ENCODE data around the gene SLC25A43. TPM values are rescaled to one million over a fixed set of nuclear protein-coding genes. Genes with fewer than 3 reads are reported as not detected.
"Not testable (repeated sequence)": the region's sequence is repeated elsewhere in the genome, so short reads cannot be mapped to it uniquely, and the experiment has no call there.

Gene SLC25A43
- total RNA-seq, 2 donors from 2014 or later: 24.1 to 31.3 TPM

DNA sequence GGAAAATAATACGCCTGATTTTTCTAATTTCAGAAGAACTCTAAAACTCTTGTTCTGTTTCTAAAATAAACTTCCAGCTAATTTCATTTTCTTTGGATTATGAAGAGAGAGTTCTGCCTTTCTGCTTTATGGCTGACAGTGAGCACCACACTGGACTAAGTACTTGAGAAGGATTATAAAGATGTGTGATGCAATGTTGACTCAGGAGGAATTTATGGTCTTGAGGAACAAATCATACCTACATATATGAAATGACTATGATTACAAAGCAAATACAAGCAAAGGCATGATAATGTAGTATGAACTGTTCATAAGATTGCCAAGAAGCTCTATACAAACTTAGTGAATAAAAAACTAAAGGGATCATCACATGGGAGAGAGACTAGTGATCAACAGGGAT is 56.1 kb downstream of the SLC25A43 start:
- intact Hi-C loops (cut with DNase I, micrococcal nuclease): no loop called here
- peak; percentile 90 for ATAC-seq
- DNase-seq: no peak

DNA sequence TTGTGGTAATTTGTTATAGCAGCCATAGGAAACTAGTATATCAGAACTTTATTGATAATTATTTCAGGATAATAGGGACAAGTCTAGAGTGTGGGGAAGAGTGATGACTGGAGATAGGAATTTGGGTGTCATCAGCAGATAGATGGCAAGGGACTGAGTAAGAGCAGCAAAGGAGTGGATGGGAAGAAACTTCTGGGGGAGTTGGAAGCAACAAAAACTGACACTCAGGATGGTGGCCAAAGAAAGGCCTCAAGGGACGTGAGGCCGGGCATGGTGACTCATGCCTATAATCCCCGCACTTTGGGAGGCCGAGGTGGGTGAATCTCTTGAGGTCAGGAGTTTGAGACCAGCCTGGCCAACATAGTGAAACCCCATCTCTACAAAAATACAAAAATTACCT is 60.0 kb downstream of the SLC25A43 start:
- ATAC-seq: no peak
- intact Hi-C loops (cut with DNase I, micrococcal nuclease): no loop called here
- DNase-seq: no peak

DNA sequence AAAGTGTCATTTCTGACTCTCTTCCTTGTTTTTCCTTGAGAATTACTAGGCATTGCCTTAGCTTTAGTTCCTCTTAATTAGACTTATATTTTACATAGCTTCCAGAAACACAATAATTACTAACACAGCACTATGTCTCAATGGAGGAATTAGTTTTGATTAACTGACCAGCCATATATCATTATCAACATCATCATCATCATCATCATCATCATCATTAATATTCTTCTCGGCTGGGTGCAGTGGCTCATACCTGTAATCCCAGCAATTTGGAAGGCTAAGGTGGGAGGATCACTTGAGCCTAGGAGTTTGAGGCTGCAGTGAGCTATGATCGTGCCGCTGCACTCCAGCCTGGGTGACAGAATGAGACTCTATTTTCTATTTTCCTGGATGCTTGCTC is 66.4 kb downstream of the SLC25A43 start:
- ATAC-seq: no peak
- intact Hi-C loops (cut with DNase I, micrococcal nuclease): no loop called here

GRCh38 chrX:119466970-119467369 is 67.8 kb downstream of the SLC25A43 start:
- intact Hi-C loops (cut with DNase I, micrococcal nuclease): no loop called here
- DNase-seq: no peak
- no peak for ATAC-seq

More for the DNA sequence above, 66.4 kb downstream of the SLC25A43 start:
- DNase-seq: no peak

GRCh38 chrX:119467433-119467832 is 68.3 kb downstream of the SLC25A43 start:
- intact Hi-C loops (cut with DNase I, micrococcal nuclease): no loop called here
- DNase-seq: no peak
- no peak for ATAC-seq

GRCh38 chrX:119467842-119468550 is 68.9 kb downstream of the SLC25A43 start, which contains the start of gene SLC25A5:
Gene SLC25A5, plus strand, starts transcription at chrX:119468444. Its CDS starts 72 bp downstream, at chrX:119468516.
- intact Hi-C loops (cut with DNase I, micrococcal nuclease): no loop called here

GRCh38 chrX:119468551-119469312 is 69.6 kb downstream of the SLC25A43 start:
- DNase-seq: peak; percentile 87 to 94
- ATAC-seq: peak; percentile 77
- intact Hi-C loops (cut with DNase I, micrococcal nuclease): no loop called here

More at GRCh38 chrX:119467842-119468550, 68.9 kb downstream of the SLC25A43 start, which contains the start of gene SLC25A5:
- DNase-seq (peak; percentile 82 to 86), ATAC-seq (peak; percentile 81)

DNA sequence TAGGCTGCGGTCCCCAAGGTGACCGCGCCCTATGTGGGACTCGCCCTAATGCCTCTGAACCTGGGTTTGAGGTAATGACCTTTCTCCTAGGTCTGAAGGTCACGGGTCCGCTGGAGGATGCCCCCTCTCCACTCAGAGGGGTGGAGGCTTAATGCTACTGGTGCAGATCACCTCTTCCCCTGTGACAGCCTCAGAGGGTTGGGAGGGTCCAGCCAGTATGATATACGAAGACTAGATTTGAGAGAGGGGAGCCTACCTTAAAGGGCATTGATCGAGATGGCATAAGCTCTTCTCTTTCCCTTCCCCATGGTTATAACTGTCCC is 70.1 kb downstream of the SLC25A43 start:
- ATAC-seq (no peak), DNase-seq (no peak)
- intact Hi-C loops (cut with DNase I, micrococcal nuclease): no loop called here

DNA sequence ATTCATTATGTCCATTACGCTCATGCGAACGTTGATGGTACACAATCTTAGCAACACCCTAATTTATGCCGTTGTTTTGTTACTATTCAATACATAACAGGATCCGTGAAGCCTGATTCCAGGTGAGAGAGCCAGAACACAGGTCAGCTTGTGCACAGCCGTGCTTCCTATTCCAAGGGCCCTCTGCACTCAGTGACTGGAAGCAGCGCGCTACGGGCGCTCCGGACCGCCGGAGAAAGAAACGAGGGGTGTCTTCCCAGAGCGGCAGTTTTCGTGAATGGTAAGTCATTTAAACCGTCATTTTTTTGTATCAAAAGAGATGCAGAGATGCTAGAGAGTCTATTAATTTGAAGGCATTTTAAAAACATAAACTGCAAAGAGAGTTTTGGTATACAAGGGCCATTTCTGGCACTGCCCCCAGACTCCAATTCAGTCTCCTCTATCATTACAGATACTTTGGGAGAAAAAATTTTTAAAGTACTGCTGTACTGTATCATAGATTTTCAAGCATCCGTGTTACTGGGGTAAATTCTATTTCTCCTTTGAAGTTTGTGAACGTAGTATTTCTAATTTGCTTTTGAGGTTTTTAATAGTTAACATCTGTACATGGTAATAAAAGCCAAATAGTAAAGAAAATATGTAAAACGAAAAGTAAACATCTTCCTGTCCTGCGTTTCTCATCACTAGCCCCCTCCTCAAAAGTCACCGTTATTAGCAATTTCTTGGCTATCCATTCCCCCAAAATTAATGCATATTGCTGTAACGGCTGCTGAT is 75.7 kb downstream of the SLC25A43 start:
- DNase-seq (no peak), ATAC-seq (no peak)
- intact Hi-C loops (cut with DNase I, micrococcal nuclease): no loop called here

GRCh38 chrX:119475389-119476101 is 76.4 kb downstream of the SLC25A43 start:
- intact Hi-C loops (cut with DNase I, micrococcal nuclease): no loop called here
- DNase-seq: no peak
- no peak for ATAC-seq

GRCh38 chrX:119477812-119478232 is 78.7 kb downstream of the SLC25A43 start:
- DNase-seq (peak in 1 of 2 donors; percentile 75), ATAC-seq (peak; percentile 89)
- intact Hi-C loops (cut with DNase I, micrococcal nuclease): no loop called here

DNA sequence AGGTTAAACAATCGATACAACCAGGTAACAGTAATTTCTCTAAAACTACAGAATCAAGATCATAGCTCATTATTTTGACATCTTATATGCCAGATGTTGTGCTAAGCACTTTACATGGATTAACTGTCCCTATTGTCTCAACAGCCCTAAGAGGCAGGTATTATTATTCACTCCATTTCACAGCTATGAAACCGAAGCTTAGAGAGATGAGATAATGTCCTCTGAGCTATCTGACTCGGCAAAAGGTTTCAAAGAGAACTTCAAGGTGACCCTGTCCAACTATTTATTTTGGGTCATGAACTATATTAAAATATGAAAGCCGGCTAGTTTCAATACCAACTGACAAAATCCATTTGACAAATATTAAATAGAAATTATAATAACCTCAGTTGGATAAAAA is 79.4 kb downstream of the SLC25A43 start:
- no peak for DNase-seq
- ATAC-seq: no peak
- intact Hi-C loops (cut with DNase I, micrococcal nuclease): no loop called here

DNA sequence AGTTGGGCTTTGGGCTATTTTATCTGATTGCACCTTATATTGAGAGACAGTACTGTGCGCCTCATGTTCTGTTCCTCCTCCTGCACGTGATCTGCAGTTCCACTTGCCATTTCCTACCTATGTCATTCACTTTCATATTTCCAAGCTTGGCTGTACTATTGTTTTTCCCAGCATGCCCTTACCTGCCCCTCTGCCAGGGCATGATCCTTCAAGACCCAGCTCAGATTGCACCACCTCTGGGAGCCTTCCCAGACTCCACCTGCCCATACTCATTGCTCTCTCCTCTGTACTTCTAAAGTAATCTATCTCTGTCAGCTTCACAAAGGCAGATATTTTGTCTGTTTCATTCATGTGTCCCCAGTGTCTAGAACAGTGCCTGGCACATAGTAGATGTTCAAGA is 80.7 kb downstream of the SLC25A43 start:
- no peak for ATAC-seq
- no peak for DNase-seq
- intact Hi-C loops (cut with DNase I, micrococcal nuclease): no loop called here

GRCh38 chrX:119481323-119481801 is 82.2 kb downstream of the SLC25A43 start:
- DNase-seq (no peak), ATAC-seq (peak; percentile 23)
- intact Hi-C loops (cut with DNase I, micrococcal nuclease): no loop called here

DNA sequence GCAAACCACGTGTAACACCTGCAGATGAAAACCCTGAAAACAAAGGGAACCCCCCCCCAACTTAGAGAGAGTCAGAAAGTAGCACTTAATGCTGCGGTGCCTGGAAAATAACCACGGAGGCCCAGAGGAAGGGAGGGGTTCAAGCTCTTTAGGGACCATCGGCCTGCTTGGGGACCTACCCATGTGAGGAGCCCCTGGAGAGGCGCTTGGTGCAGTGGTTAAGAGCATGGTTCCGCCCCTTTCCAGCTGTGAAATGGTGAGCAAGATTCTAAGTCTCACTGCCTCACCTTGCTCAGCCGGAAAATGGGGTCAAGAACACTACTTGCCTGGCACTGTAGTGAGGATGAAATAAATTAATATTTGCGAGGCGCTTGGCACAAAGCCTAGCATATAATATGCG is 82.9 kb downstream of the SLC25A43 start:
- no peak for DNase-seq
- no peak for ATAC-seq
- intact Hi-C loops (cut with DNase I, micrococcal nuclease): no loop called here

DNA sequence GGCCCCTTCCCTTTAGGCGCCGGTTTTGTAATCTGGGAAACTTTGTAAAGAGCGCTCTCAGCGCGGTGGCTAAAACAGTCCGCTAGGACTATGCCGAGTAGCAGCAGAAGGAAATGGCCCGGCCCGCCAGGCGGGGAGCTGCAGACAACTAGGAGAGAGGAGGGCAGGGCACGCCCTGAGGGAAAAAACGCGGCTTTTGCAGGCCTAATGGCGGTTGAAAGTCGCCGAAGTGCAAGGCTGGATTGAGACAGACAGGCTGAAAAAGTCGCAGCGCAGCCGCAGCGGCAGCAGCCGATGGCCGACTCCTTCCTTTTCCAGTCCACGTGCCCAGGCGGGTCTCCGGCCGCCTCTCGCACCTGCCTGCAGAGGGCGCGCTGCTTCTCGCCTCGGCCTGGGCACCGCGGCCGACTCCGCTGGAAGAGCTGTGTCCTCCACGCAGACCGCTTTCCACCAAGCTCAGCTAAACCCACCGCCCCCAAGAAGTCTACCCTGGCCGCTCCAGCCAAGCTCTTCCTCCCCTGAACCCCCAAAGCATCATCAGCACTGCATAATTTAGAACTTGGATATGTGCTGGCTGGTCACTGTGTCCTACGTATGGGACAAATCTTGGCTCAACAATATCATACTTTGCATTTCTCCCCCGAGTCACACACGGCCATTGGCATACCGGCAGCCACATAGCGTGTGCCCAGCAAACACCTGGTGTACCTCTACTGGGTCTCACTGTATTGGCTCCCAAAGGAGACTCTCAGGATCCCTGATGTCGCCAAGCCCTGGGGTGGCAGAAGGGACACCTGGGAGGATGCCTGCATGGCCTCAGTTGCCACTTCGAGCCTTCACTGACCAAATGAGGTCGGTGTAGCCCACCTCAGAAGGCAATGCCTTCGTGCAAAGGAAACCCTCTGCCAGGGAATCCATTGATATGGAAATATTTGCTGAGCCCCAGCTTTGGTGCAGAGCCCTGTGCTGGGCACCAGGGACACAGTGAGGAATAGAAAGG is 83.6 kb downstream of the SLC25A43 start:
- peak; percentile 50 to 75 for DNase-seq
- intact Hi-C loops (cut with DNase I, micrococcal nuclease): no loop called here

DNA sequence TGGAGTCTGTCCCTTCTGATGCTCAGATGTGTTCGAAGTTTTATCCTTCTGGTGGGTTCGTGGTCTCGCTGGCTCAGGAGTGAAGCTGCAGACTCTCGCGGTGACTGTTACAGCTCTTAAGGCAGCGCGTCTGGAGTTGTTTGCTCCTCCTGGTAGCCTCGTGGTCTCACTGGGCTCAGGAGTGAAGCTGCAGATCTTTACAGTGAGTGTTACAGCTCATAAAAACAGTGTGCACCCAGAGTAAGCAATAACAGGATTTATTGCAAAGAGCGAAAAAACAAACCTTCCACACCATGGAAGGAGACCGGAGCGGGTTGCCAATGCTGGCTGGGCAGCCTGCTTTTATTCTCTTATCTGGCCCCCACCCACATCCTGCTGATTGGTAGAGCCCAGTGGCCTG is 87.6 kb downstream of the SLC25A43 start:
- intact Hi-C loops (cut with DNase I, micrococcal nuclease): no loop called here
- DNase-seq: no peak
- peak; percentile 29 for ATAC-seq

More for the DNA sequence above, 83.6 kb downstream of the SLC25A43 start:
- peak; percentile 61 for ATAC-seq

DNA sequence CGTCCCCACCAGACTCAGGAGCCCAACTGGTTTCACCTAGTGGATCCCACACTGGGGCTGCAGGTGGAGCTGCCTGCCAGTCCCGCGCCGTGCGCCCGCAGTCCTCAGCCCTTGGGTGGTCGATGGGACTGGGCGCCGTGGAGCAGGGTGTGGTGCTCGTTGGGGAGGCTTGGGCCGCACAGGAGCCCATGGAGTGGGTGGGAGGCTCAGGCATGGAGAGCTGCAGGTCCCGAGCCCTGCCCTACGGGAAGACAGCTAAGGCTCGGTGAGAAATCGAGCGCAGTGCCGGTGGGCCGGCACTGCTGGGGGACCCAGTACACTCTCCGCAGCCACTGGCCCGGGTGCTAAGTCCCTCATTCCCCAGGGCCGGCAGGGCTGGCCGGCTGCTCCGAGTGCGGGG is 88.6 kb downstream of the SLC25A43 start:
- intact Hi-C loops (cut with DNase I, micrococcal nuclease); ATAC-seq; DNase-seq: not testable (repeated sequence)
